Subcutaneous adipose tissue (tissue), 4 donors: Measurements from ENCODE around the gene WWOX. TPM values are rescaled to one million over a fixed set of nuclear protein-coding genes. Genes with fewer than 3 reads are reported as not detected.

ENCODE experiments used
- CTCF ChIP-seq: fragments of 450-650 bp; IDR thresholded peaks from one replicate; pipeline ENCODE4 v1.5.1; 2016; ENCODE audit warnings: low read depth, mild to moderate bottlenecking, control low read depth, antibody characterized with exemption, moderate library complexity
- total RNA-seq, 4 donors: library from RNA; depleted of rRNA; stranded (reverse); fragments of >200 nt; gene quantifications; one replicate each; pipeline ENCODE4 v1.1.0, GENCODE V29; 2016

Gene WWOX
- total RNA-seq, 4 donors from 2014 or later, result 31.4 to 67.8 (median 46.0) TPM

DNA sequence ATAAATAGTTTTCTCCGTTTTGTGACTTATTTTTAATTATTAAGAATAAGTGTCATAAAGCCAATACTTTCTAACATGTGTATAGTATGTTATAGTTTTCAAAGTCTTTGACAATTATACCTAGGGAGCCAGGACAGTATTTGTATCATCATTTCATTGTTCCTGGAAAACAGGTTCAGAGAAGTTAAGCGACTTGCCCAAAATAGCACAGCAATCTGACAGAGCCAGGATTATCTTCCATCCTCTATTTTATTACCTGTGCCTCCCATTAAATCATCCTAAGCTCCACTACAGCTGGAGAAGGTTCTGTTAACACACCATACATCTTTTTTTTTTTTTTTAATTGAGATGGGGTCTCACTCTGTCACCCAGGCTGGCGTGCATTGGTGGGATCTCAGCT lies 782.7 kb downstream of the WWOX start:
- no peak for TF ChIP-seq CTCF

GRCh38 chr16:78882751-78883150 lies 783.3 kb downstream of the WWOX start:
- no peak for TF ChIP-seq CTCF

GRCh38 chr16:78884204-78884603 lies 784.8 kb downstream of the WWOX start:
- TF ChIP-seq CTCF, result no peak

- no peak for TF ChIP-seq CTCF
Observed at GRCh38 chr16:78889346-78889745, 789.9 kb downstream of the WWOX start.

- no peak for TF ChIP-seq CTCF
Observed at GRCh38 chr16:78890373-78890895, 791.0 kb downstream of the WWOX start.

GRCh38 chr16:78892951-78893733 lies 793.7 kb downstream of the WWOX start:
- no peak for TF ChIP-seq CTCF

- no peak for TF ChIP-seq CTCF
Observed at GRCh38 chr16:78894886-78895285, 795.4 kb downstream of the WWOX start.
